ENCODE data around the gene SPRN.

DNA sequence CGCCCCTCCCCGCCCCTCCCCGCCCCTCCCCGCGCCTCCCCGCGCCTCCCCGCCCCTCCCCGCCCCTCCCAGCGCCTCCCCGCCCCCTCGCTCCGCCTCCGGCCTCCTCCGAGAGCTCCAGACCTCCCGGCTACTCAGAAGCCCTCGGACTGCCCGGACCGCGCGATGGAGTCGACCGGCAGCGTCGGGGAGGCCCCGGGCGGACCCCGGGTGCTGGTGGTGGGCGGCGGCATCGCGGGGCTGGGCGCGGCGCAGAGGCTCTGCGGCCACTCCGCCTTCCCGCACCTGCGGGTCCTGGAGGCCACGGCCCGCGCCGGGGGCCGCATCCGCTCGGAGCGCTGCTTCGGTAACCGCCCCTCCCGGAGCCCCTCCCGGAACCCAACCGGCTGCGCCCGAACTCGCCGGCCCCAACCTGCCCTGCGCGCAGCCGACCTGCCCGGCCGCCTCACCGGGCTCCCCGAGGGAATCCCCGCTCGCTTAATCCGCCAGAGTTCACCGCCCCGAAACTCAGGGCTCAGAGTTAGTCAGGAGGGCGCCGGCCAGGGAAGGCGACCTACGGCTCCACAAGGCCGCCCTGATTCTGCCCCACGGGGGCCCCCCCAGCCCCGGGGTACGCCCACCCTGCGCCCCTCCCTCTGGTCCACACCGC is 45.1 kb downstream of the SPRN start, which contains the start of gene PAOX:
- TF ChIP-seq, protein P1, sequence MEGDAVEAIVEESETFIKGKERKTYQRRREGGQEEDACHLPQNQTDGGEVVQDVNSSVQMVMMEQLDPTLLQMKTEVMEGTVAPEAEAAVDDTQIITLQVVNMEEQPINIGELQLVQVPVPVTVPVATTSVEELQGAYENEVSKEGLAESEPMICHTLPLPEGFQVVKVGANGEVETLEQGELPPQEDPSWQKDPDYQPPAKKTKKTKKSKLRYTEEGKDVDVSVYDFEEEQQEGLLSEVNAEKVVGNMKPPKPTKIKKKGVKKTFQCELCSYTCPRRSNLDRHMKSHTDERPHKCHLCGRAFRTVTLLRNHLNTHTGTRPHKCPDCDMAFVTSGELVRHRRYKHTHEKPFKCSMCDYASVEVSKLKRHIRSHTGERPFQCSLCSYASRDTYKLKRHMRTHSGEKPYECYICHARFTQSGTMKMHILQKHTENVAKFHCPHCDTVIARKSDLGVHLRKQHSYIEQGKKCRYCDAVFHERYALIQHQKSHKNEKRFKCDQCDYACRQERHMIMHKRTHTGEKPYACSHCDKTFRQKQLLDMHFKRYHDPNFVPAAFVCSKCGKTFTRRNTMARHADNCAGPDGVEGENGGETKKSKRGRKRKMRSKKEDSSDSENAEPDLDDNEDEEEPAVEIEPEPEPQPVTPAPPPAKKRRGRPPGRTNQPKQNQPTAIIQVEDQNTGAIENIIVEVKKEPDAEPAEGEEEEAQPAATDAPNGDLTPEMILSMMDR (IDR thresholded peaks at IDR 0.05) = no peak
- TF ChIP-seq EZH2 (IDR thresholded peaks at IDR 0.05; ENCODE audit: borderline replicate concordance, insufficient read depth, low read depth, low read length, poor library complexity, severe bottlenecking) = no peak
